Mammary epithelial cell (primary cell): ENCODE results near the gene B3GALT6.

Experiments used
- EZH2 ChIP-seq: IDR thresholded peaks from 2 replicates; pipeline ENCODE4 v1.6.1; 2012; ENCODE audit warnings: low read length, inconsistent platforms, borderline replicate concordance
- TF ChIP-seq, protein P1 (sequence below), 2 donors: IDR thresholded peaks in 1 of 2; conservative IDR thresholded peaks in 1 of 2; 2 replicates each; pipeline ENCODE4 v1.5.1; 2011 to 2012; ENCODE audit warnings: inconsistent platforms in 2 of 2, low read length in 2 of 2, mild to moderate bottlenecking in 2 of 2, control low read depth in 1 of 2, low read depth in 1 of 2; ENCODE audit not compliant: insufficient read depth in 1 of 2; ENCODE audit errors: extremely low read depth in 1 of 2

DNA sequence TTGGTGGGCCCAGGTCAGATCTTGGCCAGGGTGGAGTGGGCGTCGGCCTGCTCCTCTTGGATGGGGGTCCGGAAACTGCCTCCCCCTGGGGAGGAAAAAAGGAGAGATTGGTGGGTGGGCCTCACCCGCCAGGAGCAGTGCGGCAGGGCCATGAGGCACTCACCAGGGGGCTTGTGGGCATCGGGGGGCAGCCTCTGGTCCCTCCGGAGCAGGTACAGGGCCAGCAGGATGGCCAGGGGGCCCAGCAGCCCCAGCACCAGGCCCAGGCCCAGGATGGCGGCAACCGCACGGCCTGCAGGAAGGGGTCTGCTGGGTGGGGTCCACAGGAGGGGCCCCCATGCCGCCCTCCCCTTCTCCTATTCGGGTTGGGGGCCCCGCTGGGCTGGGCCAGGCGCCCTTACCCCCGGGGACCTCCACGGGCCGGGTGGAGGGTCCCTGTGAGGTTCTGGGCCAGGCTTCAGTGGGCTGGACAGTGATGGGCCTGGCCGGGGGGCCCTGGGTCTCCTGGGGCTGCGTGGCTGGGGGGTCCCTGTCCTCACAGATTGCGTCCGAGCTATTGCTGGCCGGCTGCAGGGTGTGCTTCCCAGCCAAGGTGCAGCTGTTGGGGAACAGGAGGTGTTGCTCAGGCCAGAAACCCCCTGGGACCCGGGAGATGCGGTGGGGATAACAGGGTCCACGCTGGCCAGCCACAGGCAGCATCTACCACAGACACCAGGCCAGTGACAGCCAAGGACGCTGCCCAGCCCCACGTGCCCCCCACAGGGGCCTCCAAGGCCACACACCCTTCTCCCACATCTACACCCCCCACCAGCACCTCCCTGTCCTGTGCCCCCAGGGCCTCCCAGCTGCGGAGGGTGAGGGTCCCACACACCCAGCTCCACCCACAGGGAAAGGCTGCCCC, 20.2 kb upstream of the B3GALT6 start:
- TF ChIP-seq EZH2 = no peak
- TF ChIP-seq, protein P1, sequence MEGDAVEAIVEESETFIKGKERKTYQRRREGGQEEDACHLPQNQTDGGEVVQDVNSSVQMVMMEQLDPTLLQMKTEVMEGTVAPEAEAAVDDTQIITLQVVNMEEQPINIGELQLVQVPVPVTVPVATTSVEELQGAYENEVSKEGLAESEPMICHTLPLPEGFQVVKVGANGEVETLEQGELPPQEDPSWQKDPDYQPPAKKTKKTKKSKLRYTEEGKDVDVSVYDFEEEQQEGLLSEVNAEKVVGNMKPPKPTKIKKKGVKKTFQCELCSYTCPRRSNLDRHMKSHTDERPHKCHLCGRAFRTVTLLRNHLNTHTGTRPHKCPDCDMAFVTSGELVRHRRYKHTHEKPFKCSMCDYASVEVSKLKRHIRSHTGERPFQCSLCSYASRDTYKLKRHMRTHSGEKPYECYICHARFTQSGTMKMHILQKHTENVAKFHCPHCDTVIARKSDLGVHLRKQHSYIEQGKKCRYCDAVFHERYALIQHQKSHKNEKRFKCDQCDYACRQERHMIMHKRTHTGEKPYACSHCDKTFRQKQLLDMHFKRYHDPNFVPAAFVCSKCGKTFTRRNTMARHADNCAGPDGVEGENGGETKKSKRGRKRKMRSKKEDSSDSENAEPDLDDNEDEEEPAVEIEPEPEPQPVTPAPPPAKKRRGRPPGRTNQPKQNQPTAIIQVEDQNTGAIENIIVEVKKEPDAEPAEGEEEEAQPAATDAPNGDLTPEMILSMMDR (conservative IDR thresholded peaks at IDR 0.05 in 1 of 2, IDR thresholded peaks at IDR 0.05 in 1 of 2; ENCODE audit: extremely low read depth in 1 of 2, insufficient read depth in 1 of 2, low read depth in 1 of 2, low read length in 2 of 2) = no peak
